HEK293T (cell line): ENCODE results near the gene MYORG.

Source experiments
- CTCF ChIA-PET: fragments of 350-600 bp; formaldehyde crosslinking; extraction: SDS; loops from one replicate; lab custom pipeline; 2021; ENCODE audit warnings: antibody characterized with exemption, inconsistent platforms; lab: Yijun Ruan, JAX
- POLR2A ChIA-PET: fragments of 350-600 bp; formaldehyde crosslinking; extraction: SDS; loops from one replicate; lab custom pipeline; 2020; ENCODE audit warnings: antibody characterized with exemption, inconsistent platforms; lab: Yijun Ruan, JAX
- DNase-seq: peaks from one replicate; pipeline ENCODE4 v3.0.0; 2012; ENCODE audit warnings: mixed read lengths; ENCODE audit errors: extremely low spot score
- ARNT ChIP-seq: fragments of 450-650 bp; IDR thresholded peaks from 2 replicates; pipeline ENCODE4 v1.6.1; 2017; ENCODE audit warnings: mild to moderate bottlenecking
- BHLHE40 ChIP-seq: fragments of 450-650 bp; IDR thresholded peaks from 2 replicates; pipeline ENCODE4 v1.6.1; 2016; ENCODE audit warnings: mild to moderate bottlenecking, moderate library complexity, borderline replicate concordance
- CTBP1 ChIP-seq: fragments of 450-650 bp; IDR thresholded peaks from 2 replicates; pipeline ENCODE4 v1.6.1; 2016; ENCODE audit warnings: borderline replicate concordance
- ELF4 ChIP-seq: fragments of 450-650 bp; IDR thresholded peaks from 2 replicates; pipeline ENCODE4 v1.6.1; 2017; ENCODE audit warnings: antibody characterized with exemption
- FOXA1 ChIP-seq: fragments of 450-650 bp; IDR thresholded peaks from 2 replicates; pipeline ENCODE4 v1.6.1; 2016; ENCODE audit warnings: mild to moderate bottlenecking
- FOXK2 ChIP-seq: fragments of 450-650 bp; IDR thresholded peaks from 2 replicates; pipeline ENCODE4 v1.6.1; 2016; ENCODE audit warnings: mild to moderate bottlenecking
- FOXM1 ChIP-seq: fragments of 450-650 bp; IDR thresholded peaks from 2 replicates; pipeline ENCODE4 v1.6.1; 2017; ENCODE audit warnings: mild to moderate bottlenecking, borderline replicate concordance
- HDGF ChIP-seq: fragments of 450-650 bp; IDR thresholded peaks from 2 replicates; pipeline ENCODE4 v1.6.1; 2017; ENCODE audit warnings: antibody characterized with exemption, borderline replicate concordance
- L3MBTL2 ChIP-seq: fragments of 450-650 bp; conservative IDR thresholded peaks from 2 replicates; pipeline ENCODE4 v1.6.1; 2016; ENCODE audit warnings: mild to moderate bottlenecking
- LEF1 ChIP-seq: fragments of 450-650 bp; IDR thresholded peaks from 2 replicates; pipeline ENCODE4 v1.6.1; 2017; ENCODE audit warnings: mild to moderate bottlenecking, borderline replicate concordance
- NFRKB ChIP-seq: fragments of 450-650 bp; IDR thresholded peaks from 2 replicates; pipeline ENCODE4 v1.6.1; 2016; ENCODE audit warnings: mild to moderate bottlenecking, moderate library complexity
- PKNOX1 ChIP-seq: fragments of 450-650 bp; IDR thresholded peaks from 2 replicates; pipeline ENCODE4 v1.6.1; 2016
- SP1 ChIP-seq: fragments of 450-650 bp; IDR thresholded peaks from 2 replicates; pipeline ENCODE4 v1.6.1; 2017
- SUZ12 ChIP-seq: fragments of 450-650 bp; IDR thresholded peaks from 2 replicates; pipeline ENCODE4 v1.6.1; 2016; ENCODE audit warnings: mild to moderate bottlenecking
- TARDBP ChIP-seq: fragments of 450-650 bp; IDR thresholded peaks from 2 replicates; pipeline ENCODE4 v1.6.1; 2016
- ZNF384 ChIP-seq: fragments of 450-650 bp; IDR thresholded peaks from 2 replicates; pipeline ENCODE4 v1.6.1; 2016

MYORG gene

GRCh38 chr9:34392511-34392910 is 15.8 kb upstream of the MYORG start:
- ChIA-PET CTCF (interaction anchor here (2.2 kb wide), 1 partner anchor 12 kb away, joined by 14 read pairs; no protein-coding TSS in a partner anchor), POLR2A (no interaction called here)
- no peak for DNase-seq
- TF ChIP-seq ZNF384 = no peak
- no peak for TF ChIP-seq ELF4
- TF ChIP-seq CTBP1 = no peak
- TF ChIP-seq SP1 = no peak
- TF ChIP-seq FOXA1 = no peak
- no peak for TF ChIP-seq BHLHE40

- CTCF ChIA-PET = no interaction called here
- DNase-seq = no peak
- POLR2A ChIA-PET = no interaction called here
- no peak for TF ChIP-seq FOXK2
- TF ChIP-seq HDGF = no peak
- no peak for TF ChIP-seq FOXM1
- TF ChIP-seq PKNOX1 = no peak
- TF ChIP-seq SUZ12 = no peak
- no peak for TF ChIP-seq ELF4
- no peak for TF ChIP-seq TARDBP
- no peak for TF ChIP-seq FOXA1
- TF ChIP-seq CTBP1 = no peak
- no peak for TF ChIP-seq L3MBTL2
- no peak for TF ChIP-seq BHLHE40
- no peak for TF ChIP-seq SP1
These were observed 10.5 kb upstream of the MYORG start for GRCh38 chr9:34387239-34387638.

- CTCF ChIA-PET = interaction anchor here (0.6 to 1.1 kb wide), 2 partner anchors 17 to 113 kb away, joined by 3 to 4 read pairs; no protein-coding TSS in a partner anchor
- TF ChIP-seq NFRKB (no peak), LEF1 (no peak), PKNOX1 (no peak), FOXM1 (no peak), TARDBP (no peak), HDGF (no peak), SUZ12 (no peak), ELF4 (no peak), ZNF384 (no peak)
- POLR2A ChIA-PET = no interaction called here
- no peak for DNase-seq
These were observed 10.0 kb upstream of the MYORG start for GRCh38 chr9:34386656-34387055.

- DNase-seq = no peak
- CTCF ChIA-PET = interaction anchor here (0.7 to 1.1 kb wide), 2 partner anchors 18 to 248 kb away, joined by 3 to 4 read pairs; no protein-coding TSS in a partner anchor
- POLR2A ChIA-PET = no interaction called here
- TF ChIP-seq FOXA1 (no peak), SUZ12 (no peak), LEF1 (no peak), FOXM1 (no peak), BHLHE40 (no peak), ELF4 (no peak), HDGF (no peak), ZNF384 (no peak), SP1 (no peak), CTBP1 (no peak), L3MBTL2 (no peak), NFRKB (no peak), TARDBP (no peak), PKNOX1 (no peak), FOXK2 (no peak), ARNT (no peak)
These were observed 9.0 kb upstream of the MYORG start for GRCh38 chr9:34385561-34386230.

- ChIA-PET POLR2A (no interaction called here), CTCF (no interaction called here)
- TF ChIP-seq CTBP1 (no peak), ZNF384 (no peak), NFRKB (no peak), HDGF (no peak), FOXM1 (no peak), FOXK2 (no peak), SP1 (no peak), BHLHE40 (no peak), L3MBTL2 (no peak), ELF4 (no peak), SUZ12 (no peak), PKNOX1 (no peak), TARDBP (no peak), FOXA1 (no peak), LEF1 (no peak), ARNT (no peak)
- DNase-seq = no peak
These were observed 7.9 kb upstream of the MYORG start for GRCh38 chr9:34384368-34385165.
